H1 (cell line): Measurements from ENCODE around the gene REXO5. TPM values are rescaled to one million over a fixed set of nuclear protein-coding genes. Genes with fewer than 3 reads are reported as not detected.

Experiments
- CTCF ChIA-PET: fragments of 300-600 bp; sonication (Branson Sonifier 250); formaldehyde crosslinking; loops from one replicate; lab custom pipeline; 2021; ENCODE audit not compliant: partially characterized antibody; lab: Charles Lee
- POLR2A ChIA-PET: fragments of 300-600 bp; sonication (Branson Sonifier 250); formaldehyde crosslinking; loops from one replicate; lab custom pipeline; 2021; ENCODE audit warnings: inconsistent platforms; ENCODE audit not compliant: partially characterized antibody; lab: Charles Lee
- DNase-seq, 2 experiments: peaks; one replicate each; pipeline versions ENCODE4 v3.0.0 to v3.0.0-alpha.2; 2010 to 2022; ENCODE audit warnings: low spot score in 2 of 2, low read depth in 1 of 2, mixed read lengths in 1 of 2
- FAIRE-seq: peaks from 2 replicates; lab custom pipeline; 2011; peaks lifted over from hg19 to GRCh38; lab: Jason Lieb, UNC
- H2AFZ ChIP-seq: 2 replicates; pipeline ENCODE4 v1.8.1; 2012; ENCODE audit warnings: low read length, inconsistent platforms
- H2AK5ac ChIP-seq: 2 replicates; pipeline ENCODE4 v1.6.1; 2013; ENCODE audit warnings: low read depth, low read length
- H2BK120ac ChIP-seq: replicated peaks from 2 replicates; pipeline ENCODE3; 2013; ENCODE audit warnings: low read depth, low read length, inconsistent platforms
- H2BK12ac ChIP-seq: 2 replicates; pipeline ENCODE4 v1.6.1; 2013; ENCODE audit warnings: low read depth, low read length
- H2BK15ac ChIP-seq: 2 replicates; pipeline ENCODE4 v1.6.1; 2013; ENCODE audit warnings: low read length
- H2BK20ac ChIP-seq: 2 replicates; pipeline ENCODE4 v1.6.1; 2013; ENCODE audit warnings: low read length
- H2BK5ac ChIP-seq: 2 replicates; pipeline ENCODE4 v1.6.1; 2013; ENCODE audit warnings: low read depth, low read length
- H3K14ac ChIP-seq: 2 replicates; pipeline ENCODE4 v1.6.1; 2013; ENCODE audit warnings: inconsistent platforms; ENCODE audit not compliant: insufficient read length
- H3K18ac ChIP-seq: 2 replicates; pipeline ENCODE4 v1.6.1; 2013; ENCODE audit warnings: low read length; ENCODE audit errors: extremely low read depth
- H3K23ac ChIP-seq: 2 replicates; pipeline ENCODE4 v1.6.1; 2013; ENCODE audit warnings: inconsistent platforms; ENCODE audit not compliant: insufficient read length
- H3K23me2 ChIP-seq: 2 replicates; pipeline ENCODE4 v1.6.1; 2013; ENCODE audit warnings: low read depth, low read length
- H3K27ac ChIP-seq: 2 replicates; pipeline ENCODE4 v1.6.1; 2011; ENCODE audit warnings: low read depth, low read length, inconsistent platforms
- H3K27me3 ChIP-seq, 4 experiments: replicated peaks in 1 of 4; 1 replicate in 1 of 4; 2 replicates in 3 of 4; pipeline versions ENCODE4 v1.6.1 to v1.8.1; 2011 to 2013; ENCODE audit warnings: low read length in 3 of 4, mild to moderate bottlenecking in 3 of 4, inconsistent platforms in 2 of 4, mixed read lengths in 2 of 4, moderate library complexity in 1 of 4; ENCODE audit not compliant: control insufficient read depth in 3 of 4, insufficient read depth in 3 of 4; ENCODE audit errors: extremely low read depth in 1 of 4
- H3K36me3 ChIP-seq, 4 experiments: 2 replicates each; pipeline versions ENCODE4 v1.6.1 to v1.8.1; 2011 to 2013; ENCODE audit warnings: mild to moderate bottlenecking in 4 of 4, low read length in 3 of 4, moderate library complexity in 2 of 4, control low read depth in 1 of 4, inconsistent platforms in 1 of 4; ENCODE audit not compliant: insufficient read depth in 4 of 4, control insufficient read depth in 2 of 4
- H3K4ac ChIP-seq: replicated peaks from 2 replicates; pipeline ENCODE3; 2013; ENCODE audit warnings: low read length, low read depth, mixed read lengths, inconsistent platforms; ENCODE audit not compliant: insufficient read length
- H3K4me1 ChIP-seq, 4 experiments: replicated peaks in 1 of 4; 1 replicate in 1 of 4; 2 replicates in 3 of 4; pipeline versions ENCODE4 v1.6.1 to v1.8.1; 2011 to 2013; ENCODE audit warnings: low read length in 3 of 4, inconsistent platforms in 2 of 4, mixed read lengths in 1 of 4; ENCODE audit not compliant: insufficient read depth in 4 of 4, control insufficient read depth in 3 of 4
- H3K4me2 ChIP-seq, 2 experiments: 2 replicates each; pipeline versions ENCODE4 v1.6.1 to v1.8.1; 2011 to 2013; ENCODE audit warnings: low read depth in 2 of 2, low read length in 2 of 2, control low read depth in 1 of 2, inconsistent platforms in 1 of 2, mild to moderate bottlenecking in 1 of 2; ENCODE audit not compliant: insufficient read depth in 1 of 2
- H3K4me3 ChIP-seq, 4 experiments: fragments of 200-600, 300-600 bp in 1 of 4; sonication (generic), shearing (Covaris generic), sonication (Bioruptor Twin) in 1 of 4; 2 replicates each; pipeline versions ENCODE4 v1.5.1 to v1.8.1; 2011 to 2016; ENCODE audit warnings: low read length in 4 of 4, low read depth in 3 of 4, control low read depth in 2 of 4, inconsistent platforms in 2 of 4, mild to moderate bottlenecking in 2 of 4, mixed read lengths in 1 of 4, moderate library complexity in 1 of 4; ENCODE audit not compliant: insufficient read depth in 2 of 4; ENCODE audit errors: extremely low read depth in 1 of 4
- H3K56ac ChIP-seq: replicated peaks from 2 replicates; pipeline ENCODE3; 2013; ENCODE audit warnings: low read depth, mild to moderate bottlenecking, mixed read lengths, low read length, inconsistent platforms; ENCODE audit not compliant: insufficient read length
- H3K79me1 ChIP-seq: 2 replicates; pipeline ENCODE4 v1.6.1; 2013; ENCODE audit warnings: low read depth, low read length, control low read depth
- H3K79me2 ChIP-seq, 2 experiments: 2 replicates each; pipeline versions ENCODE4 v1.6.1 to v1.8.1; 2012 to 2013; ENCODE audit warnings: low read length in 2 of 2, mild to moderate bottlenecking in 2 of 2, inconsistent platforms in 1 of 2; ENCODE audit not compliant: insufficient read depth in 2 of 2, control insufficient read depth in 1 of 2
- H3K9ac ChIP-seq, 4 experiments: replicated peaks in 1 of 4; 1 replicate in 1 of 4; 2 replicates in 3 of 4; pipeline versions ENCODE4 v1.6.1 to v1.8.1; 2011 to 2013; ENCODE audit warnings: low read depth in 3 of 4, low read length in 3 of 4, control low read depth in 2 of 4, mild to moderate bottlenecking in 2 of 4, moderate library complexity in 2 of 4, inconsistent platforms in 1 of 4; ENCODE audit errors: extremely low read depth in 1 of 4
- H3K9me3 ChIP-seq, 2 experiments: 2 replicates each; pipeline versions ENCODE4 v1.6.1 to v1.8.1; 2012 to 2013; ENCODE audit warnings: mild to moderate bottlenecking in 2 of 2, moderate library complexity in 2 of 2, control low read depth in 1 of 2, inconsistent platforms in 1 of 2, low read depth in 1 of 2, low read length in 1 of 2, mixed read lengths in 1 of 2; ENCODE audit not compliant: insufficient read depth in 2 of 2
- H4K20me1 ChIP-seq, 2 experiments: replicated peaks in 1 of 2; 2 replicates each; pipeline versions ENCODE3 to v1.8.1; 2011 to 2013; ENCODE audit warnings: inconsistent platforms in 2 of 2, low read length in 2 of 2, mild to moderate bottlenecking in 1 of 2; ENCODE audit not compliant: insufficient read depth in 2 of 2, control insufficient read depth in 1 of 2
- H4K5ac ChIP-seq: 2 replicates; pipeline ENCODE4 v1.6.1; 2013; ENCODE audit warnings: low read length, low read depth, mixed read lengths, inconsistent platforms; ENCODE audit not compliant: insufficient read length
- H4K8ac ChIP-seq: 2 replicates; pipeline ENCODE4 v1.8.0; 2013; ENCODE audit warnings: mild to moderate bottlenecking, moderate library complexity, low read length, inconsistent platforms; ENCODE audit not compliant: insufficient read depth; ENCODE audit errors: extremely low read depth
- H4K91ac ChIP-seq: replicated peaks from 2 replicates; pipeline ENCODE3; 2013; ENCODE audit warnings: low read length, mixed read lengths, inconsistent platforms; ENCODE audit not compliant: insufficient read length
- ATF2 ChIP-seq: IDR thresholded peaks from 2 replicates; pipeline ENCODE4 v1.6.1; 2012; ENCODE audit warnings: low read length, inconsistent platforms
- CHD2 ChIP-seq: IDR thresholded peaks from 2 replicates; pipeline ENCODE4 v1.6.1; 2012; ENCODE audit warnings: low read length, improper control_type of control experiment
- KDM4A ChIP-seq: IDR thresholded peaks from one replicate; pipeline ENCODE4 v1.7.1; 2012; ENCODE audit warnings: low read depth, mild to moderate bottlenecking, moderate library complexity, low read length, inconsistent platforms; ENCODE audit not compliant: severe bottlenecking
- MAFK ChIP-seq: IDR thresholded peaks from 2 replicates; pipeline ENCODE4 v1.6.1; 2012; ENCODE audit warnings: low read depth, mild to moderate bottlenecking, improper control_type of control experiment, low read length
- RAD21 ChIP-seq, 2 experiments: IDR thresholded peaks in 1 of 2; conservative IDR thresholded peaks in 1 of 2; 2 replicates each; pipeline ENCODE4 v1.6.1; 2011; ENCODE audit warnings: low read depth in 2 of 2, low read length in 2 of 2, improper control_type of control experiment in 1 of 2, inconsistent platforms in 1 of 2, mild to moderate bottlenecking in 1 of 2, moderate library complexity in 1 of 2
- SIN3A ChIP-seq, 2 experiments: IDR thresholded peaks in 1 of 2; conservative IDR thresholded peaks in 1 of 2; 2 replicates each; pipeline ENCODE4 v1.6.1; 2011 to 2012; ENCODE audit warnings: low read length in 2 of 2, improper control_type of control experiment in 1 of 2, low read depth in 1 of 2, mild to moderate bottlenecking in 1 of 2
- SIRT6 ChIP-seq: IDR thresholded peaks from one replicate; pipeline ENCODE4 v1.7.1; 2012; ENCODE audit warnings: low read length, inconsistent platforms
- SRF ChIP-seq: IDR thresholded peaks from 2 replicates; pipeline ENCODE4 v1.6.1; 2011; ENCODE audit warnings: mild to moderate bottlenecking, low read depth, low read length, moderate library complexity
- TAF1 ChIP-seq: IDR thresholded peaks from 2 replicates; pipeline ENCODE4 v1.6.1; 2011; ENCODE audit warnings: mild to moderate bottlenecking, low read depth, low read length
- WGBS, 2 experiments: shearing (Covaris generic) in 1 of 2; methylation state at CpG; one replicate each; pipeline versions ENCODE4 v1.1.6 to v1.1.7; 2013 to 2015; ENCODE audit warnings: low lambda C conversion rate in 2 of 2, mixed read lengths in 2 of 2, inconsistent platforms in 1 of 2, low coverage in 1 of 2, missing lambda C conversion rate in 1 of 2; ENCODE audit not compliant: insufficient replicate concordance in 2 of 2, insufficient coverage in 1 of 2, insufficient read length in 1 of 2; ENCODE audit errors: extremely low coverage in 1 of 2, missing lambda C conversion rate in 1 of 2; 5-methylcytosine and 5-hydroxymethylcytosine counted together
- polyA plus RNA-seq, 7 experiments: library from polyadenylated mRNA; depleted of rRNA in 3 of 7; stranded (reverse) in 5 of 7; unstranded in 2 of 7; fragments of >200 nt in 5 of 7; fragments of 200-250 nt in 2 of 7; gene quantifications; 1 replicate in 5 of 7; 2 replicates in 1 of 7; 4 replicates in 1 of 7; pipeline versions ENCODE4 v1.2.1 to v1.2.3, GENCODE V29; 2011 to 2013; ENCODE audit warnings: missing spikeins in 2 of 7, mixed read lengths in 2 of 7
- total RNA-seq: library from RNA; stranded (reverse); fragmentation: NEBNext Ultra II Directional; extraction: Animal tissue kit (Norgen Biotek cat#: 25700); gene quantifications from 2 replicates; pipeline ENCODE4 v1.2.1, GENCODE V29; 2021
- TF ChIP-seq, protein P1 (sequence below), 3 experiments: IDR thresholded peaks; 1 replicate in 2 of 3; 2 replicates in 1 of 3; pipeline versions ENCODE4 v1.5.1 to v1.6.1; 2011; ENCODE audit warnings: low read length in 3 of 3, mild to moderate bottlenecking in 3 of 3, inconsistent platforms in 2 of 3, low read depth in 1 of 3, moderate library complexity in 1 of 3; ENCODE audit not compliant: insufficient read depth in 1 of 3; ENCODE audit errors: control extremely low read depth in 1 of 3

Gene REXO5
- total and polyA plus RNA-seq, 2 of the 8 experiments (the other 6 are each of a cell fraction or from before 2014, with no cell fraction given) = 2.4 to 8.9 TPM

- H3K14ac ChIP-seq = no peak overlapping the region
- FAIRE-seq (no peak), DNase-seq (no peak)
- CTCF ChIA-PET = interaction anchor here (0.6 kb wide), 1 partner anchor 1387 kb away, joined by 3 read pairs; no protein-coding TSS in a partner anchor
- no peak overlapping the region for H2BK5ac ChIP-seq
- H3K79me1 ChIP-seq = no peaks in the 10 kb centered on the region
- no peak overlapping the region for H2AFZ ChIP-seq
- no peak overlapping the region for H2BK20ac ChIP-seq
- POLR2A ChIA-PET = no interaction called here
- H2BK15ac ChIP-seq = no peak overlapping the region
- H4K91ac ChIP-seq = no peak overlapping the region
- H3K27me3 ChIP-seq = no peaks in the 10 kb centered on the region; a peak in 1 of 7 replicates
- WGBS, 2 experiments = 95% methylated on average over 1 of the region's 1 CpG; no CpG with 5 or more reads in 1 of the 2 experiments
- H3K4me2 ChIP-seq = no peak overlapping the region
- H2BK12ac ChIP-seq = no peak overlapping the region
- no peak overlapping the region for H3K27ac ChIP-seq
- no peak overlapping the region for H4K5ac ChIP-seq
- H3K23me2 ChIP-seq = no peaks in the 10 kb centered on the region
- no peaks in the 10 kb centered on the region for H4K20me1 ChIP-seq
- H3K79me2 ChIP-seq = no peaks in the 10 kb centered on the region
- H2AK5ac ChIP-seq = no peak overlapping the region
- no peaks in the 10 kb centered on the region; a peak in 1 of 7 replicates for H3K4me1 ChIP-seq
- no peaks in the 10 kb centered on the region; a peak in 1 of 4 replicates for H3K9me3 ChIP-seq
- H3K23ac ChIP-seq = no peak overlapping the region
- H4K8ac ChIP-seq = no peak overlapping the region
- H3K56ac ChIP-seq = no peak overlapping the region
- no peak overlapping the region for H3K4ac ChIP-seq
- no peak overlapping the region for H3K4me3 ChIP-seq
- no peak overlapping the region for H3K18ac ChIP-seq
- no peaks in the 10 kb centered on the region for H3K36me3 ChIP-seq
- no peak overlapping the region for H3K9ac ChIP-seq
- no peak overlapping the region for H2BK120ac ChIP-seq
- no peak for TF ChIP-seq SIN3A (conservative IDR thresholded peaks at IDR 0.05 in 1 of 2, IDR thresholded peaks at IDR 0.05 in 1 of 2; ENCODE audit: low read depth in 1 of 2, low read length in 2 of 2)
- no peak for TF ChIP-seq SRF
- no peak for TF ChIP-seq RAD21 (IDR thresholded peaks at IDR 0.05 in 1 of 2, conservative IDR thresholded peaks at IDR 0.05 in 1 of 2; ENCODE audit: low read depth in 2 of 2, low read length in 2 of 2)
- TF ChIP-seq TAF1 = no peak
- TF ChIP-seq MAFK = no peak
- TF ChIP-seq, protein P1, sequence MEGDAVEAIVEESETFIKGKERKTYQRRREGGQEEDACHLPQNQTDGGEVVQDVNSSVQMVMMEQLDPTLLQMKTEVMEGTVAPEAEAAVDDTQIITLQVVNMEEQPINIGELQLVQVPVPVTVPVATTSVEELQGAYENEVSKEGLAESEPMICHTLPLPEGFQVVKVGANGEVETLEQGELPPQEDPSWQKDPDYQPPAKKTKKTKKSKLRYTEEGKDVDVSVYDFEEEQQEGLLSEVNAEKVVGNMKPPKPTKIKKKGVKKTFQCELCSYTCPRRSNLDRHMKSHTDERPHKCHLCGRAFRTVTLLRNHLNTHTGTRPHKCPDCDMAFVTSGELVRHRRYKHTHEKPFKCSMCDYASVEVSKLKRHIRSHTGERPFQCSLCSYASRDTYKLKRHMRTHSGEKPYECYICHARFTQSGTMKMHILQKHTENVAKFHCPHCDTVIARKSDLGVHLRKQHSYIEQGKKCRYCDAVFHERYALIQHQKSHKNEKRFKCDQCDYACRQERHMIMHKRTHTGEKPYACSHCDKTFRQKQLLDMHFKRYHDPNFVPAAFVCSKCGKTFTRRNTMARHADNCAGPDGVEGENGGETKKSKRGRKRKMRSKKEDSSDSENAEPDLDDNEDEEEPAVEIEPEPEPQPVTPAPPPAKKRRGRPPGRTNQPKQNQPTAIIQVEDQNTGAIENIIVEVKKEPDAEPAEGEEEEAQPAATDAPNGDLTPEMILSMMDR (IDR thresholded peaks at IDR 0.05; ENCODE audit: control extremely low read depth in 1 of 3, insufficient read depth in 1 of 3, low read depth in 1 of 3, low read length in 3 of 3) = no peak
- TF ChIP-seq SIRT6 = no peak
- no peak for TF ChIP-seq KDM4A
- TF ChIP-seq ATF2 = no peak
- TF ChIP-seq CHD2 = no peak
Observed at GRCh38 chr16:20761175-20761574, 45.2 kb upstream of the REXO5 start.
